ENCODE measurements around the gene COMP. TPM values are rescaled to one million over a fixed set of nuclear protein-coding genes. Genes with fewer than 3 reads are reported as not detected.

Gene COMP
- total and polyA plus RNA-seq, 10 donors = 0.04 to 1.0 (median 0.13) TPM; not detected in 7

DNA sequence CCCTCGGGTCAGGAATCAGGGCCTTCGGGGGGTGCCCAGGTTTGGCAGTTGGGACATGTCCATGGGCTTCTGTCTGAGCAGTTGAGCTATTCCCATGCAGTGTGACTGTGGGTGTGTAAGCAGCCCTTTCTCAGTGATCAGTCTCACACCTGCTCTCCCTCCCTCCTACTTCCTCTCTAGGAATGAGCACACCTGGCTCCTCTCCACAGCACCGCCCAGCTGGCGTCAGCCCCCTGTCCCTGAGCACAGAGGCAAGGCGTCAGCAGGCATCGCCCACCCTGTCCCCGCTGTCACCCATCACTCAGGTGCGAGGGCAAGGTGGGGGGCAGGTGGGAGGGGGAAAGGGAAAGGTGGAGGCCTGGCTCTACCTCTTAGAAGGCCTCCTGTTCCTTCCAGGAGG lies 25.9 kb downstream of the COMP start:
- H3K4me1 ChIP-seq = peaks cover 0 to 12% (median 6%) of the 10 kb centered on the region in 6 donors
- DNase-seq = no peak
- intact Hi-C loops (cut with DNase I; ENCODE audit: low total_unique reads) = no loop called here
- no peaks in the 10 kb centered on the region for H3K9me3 ChIP-seq
- no peak overlapping the region for H3K27ac ChIP-seq
- TF ChIP-seq POLR2AphosphoS5 (IDR thresholded peaks at IDR 0.05) = peak in 1 of 3 donors; percentile 39
- TF ChIP-seq, protein P1, sequence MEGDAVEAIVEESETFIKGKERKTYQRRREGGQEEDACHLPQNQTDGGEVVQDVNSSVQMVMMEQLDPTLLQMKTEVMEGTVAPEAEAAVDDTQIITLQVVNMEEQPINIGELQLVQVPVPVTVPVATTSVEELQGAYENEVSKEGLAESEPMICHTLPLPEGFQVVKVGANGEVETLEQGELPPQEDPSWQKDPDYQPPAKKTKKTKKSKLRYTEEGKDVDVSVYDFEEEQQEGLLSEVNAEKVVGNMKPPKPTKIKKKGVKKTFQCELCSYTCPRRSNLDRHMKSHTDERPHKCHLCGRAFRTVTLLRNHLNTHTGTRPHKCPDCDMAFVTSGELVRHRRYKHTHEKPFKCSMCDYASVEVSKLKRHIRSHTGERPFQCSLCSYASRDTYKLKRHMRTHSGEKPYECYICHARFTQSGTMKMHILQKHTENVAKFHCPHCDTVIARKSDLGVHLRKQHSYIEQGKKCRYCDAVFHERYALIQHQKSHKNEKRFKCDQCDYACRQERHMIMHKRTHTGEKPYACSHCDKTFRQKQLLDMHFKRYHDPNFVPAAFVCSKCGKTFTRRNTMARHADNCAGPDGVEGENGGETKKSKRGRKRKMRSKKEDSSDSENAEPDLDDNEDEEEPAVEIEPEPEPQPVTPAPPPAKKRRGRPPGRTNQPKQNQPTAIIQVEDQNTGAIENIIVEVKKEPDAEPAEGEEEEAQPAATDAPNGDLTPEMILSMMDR (IDR thresholded peaks at IDR 0.05 in 8 of 11, conservative IDR thresholded peaks at IDR 0.05 in 3 of 11) = no peak
- TF ChIP-seq POLR2A (IDR thresholded peaks at IDR 0.05) = no peak
- no peaks in the 10 kb centered on the region for H3K27me3 ChIP-seq (replicated peaks in 1 of 7)
- no peak overlapping the region for H3K4me3 ChIP-seq
- peaks cover 0 to 17% (median 0%) of the 10 kb centered on the region in 6 donors for H3K36me3 ChIP-seq
- WGBS, 5 donors = 81 to 94% (median 84%) methylated on average over 3 to 8 of the region's 8 CpGs

DNA sequence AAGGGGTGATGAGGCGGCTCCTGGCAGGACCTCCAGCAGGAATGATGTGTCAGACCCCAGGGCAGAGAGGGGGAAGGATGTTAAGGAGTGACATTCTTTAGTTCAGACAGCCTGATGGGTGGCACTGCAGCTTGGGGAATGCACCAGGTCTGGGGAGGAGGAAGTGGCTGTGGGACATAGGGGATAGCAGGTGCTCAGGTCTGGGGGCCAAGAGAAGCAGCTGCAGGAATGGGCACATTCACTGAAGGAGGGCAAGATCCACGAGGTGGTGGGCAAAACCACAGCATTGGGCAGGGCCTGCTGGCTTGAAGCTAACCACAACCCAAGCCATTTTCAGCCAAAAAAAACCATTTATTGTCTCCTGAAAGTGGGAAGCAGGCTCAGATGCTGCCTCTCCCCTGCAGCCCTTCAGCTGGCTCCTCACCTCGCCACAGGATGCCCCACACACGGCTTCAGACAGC lies 26.5 kb downstream of the COMP start:
- 41 to 56% (median 53%) methylated on average over 3 to 4 of the region's 4 CpGs for WGBS, 5 donors
- intact Hi-C loops (cut with DNase I; ENCODE audit: low total_unique reads) = no loop called here
- no peak for TF ChIP-seq POLR2A (IDR thresholded peaks at IDR 0.05)
- TF ChIP-seq POLR2AphosphoS5 (IDR thresholded peaks at IDR 0.05) = no peak
- TF ChIP-seq, protein P1 (IDR thresholded peaks at IDR 0.05 in 8 of 11, conservative IDR thresholded peaks at IDR 0.05 in 3 of 11) = no peak
- no peak overlapping the region for H3K27ac ChIP-seq
- no peak overlapping the region for H3K4me3 ChIP-seq
- peaks cover 0 to 17% (median 0%) of the 10 kb centered on the region in 6 donors for H3K36me3 ChIP-seq
- peaks cover 0 to 12% (median 6%) of the 10 kb centered on the region in 6 donors for H3K4me1 ChIP-seq
- H3K27me3 ChIP-seq (replicated peaks in 1 of 7) = no peaks in the 10 kb centered on the region
- DNase-seq = no peak
- no peaks in the 10 kb centered on the region for H3K9me3 ChIP-seq

DNA sequence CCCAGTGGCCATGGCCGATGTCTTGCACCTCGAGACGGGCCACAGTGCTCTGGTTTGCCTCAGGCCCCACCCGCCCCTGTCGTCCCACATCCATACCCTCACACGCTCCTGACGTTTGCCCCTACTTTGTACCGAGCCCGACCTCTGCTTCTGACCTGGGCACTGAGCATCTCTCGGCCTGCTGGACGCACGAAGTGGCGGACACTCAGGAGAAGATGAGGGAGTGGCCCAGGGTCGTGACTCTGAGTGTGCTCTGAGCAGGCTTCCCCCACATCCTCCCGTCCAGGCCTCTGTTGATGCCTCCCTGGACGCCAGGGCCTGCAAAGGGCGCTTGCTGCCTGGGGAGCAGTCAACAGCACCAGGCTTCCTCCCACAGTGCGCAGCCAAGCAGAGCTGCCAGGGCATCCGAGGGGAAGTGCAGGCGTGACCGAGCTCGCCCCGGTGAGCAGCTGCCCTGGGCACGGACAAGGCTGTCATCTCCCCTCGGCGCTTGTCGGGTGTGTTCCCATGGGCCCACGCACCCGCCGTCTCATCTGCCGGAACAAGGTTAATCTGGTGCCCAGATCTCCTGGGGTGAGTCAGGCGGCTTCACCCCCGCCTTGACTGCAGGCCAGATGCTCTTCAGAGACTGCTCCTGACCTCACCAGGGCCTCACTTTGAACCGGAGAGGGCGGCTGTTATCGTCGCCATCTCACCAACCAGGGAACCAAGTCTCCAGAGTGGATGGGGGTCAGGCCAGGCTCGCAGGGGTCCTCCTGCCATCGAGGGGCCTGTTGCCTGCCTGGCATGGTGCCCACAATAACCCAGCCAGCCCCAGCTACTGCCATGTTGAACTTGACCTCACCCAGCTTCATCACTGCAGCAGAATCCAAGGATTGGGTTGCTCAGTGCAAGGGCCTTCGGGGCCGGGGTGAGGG lies 27.2 kb downstream of the COMP start:
- Histone ChIP-seq H3K4me3 (no peak overlapping the region), H3K9me3 (no peaks in the 10 kb centered on the region), H3K36me3 (peaks cover 0 to 11% (median 0%) of the 10 kb centered on the region in 6 donors), H3K27me3 (replicated peaks in 1 of 7) (no peaks in the 10 kb centered on the region), H3K4me1 (peaks cover 0 to 12% (median 6%) of the 10 kb centered on the region in 6 donors), H3K27ac (no peak overlapping the region)
- WGBS, 5 donors = 88 to 93% (median 91%) methylated on average over 31 to 41 of the region's 41 CpGs
- no peak for DNase-seq
- TF ChIP-seq POLR2AphosphoS5 (IDR thresholded peaks at IDR 0.05) (peak in 2 of 3 donors; percentile 19 to 61), POLR2A (IDR thresholded peaks at IDR 0.05) (no peak)
- intact Hi-C loops (cut with DNase I; ENCODE audit: low total_unique reads) = no loop called here

DNA sequence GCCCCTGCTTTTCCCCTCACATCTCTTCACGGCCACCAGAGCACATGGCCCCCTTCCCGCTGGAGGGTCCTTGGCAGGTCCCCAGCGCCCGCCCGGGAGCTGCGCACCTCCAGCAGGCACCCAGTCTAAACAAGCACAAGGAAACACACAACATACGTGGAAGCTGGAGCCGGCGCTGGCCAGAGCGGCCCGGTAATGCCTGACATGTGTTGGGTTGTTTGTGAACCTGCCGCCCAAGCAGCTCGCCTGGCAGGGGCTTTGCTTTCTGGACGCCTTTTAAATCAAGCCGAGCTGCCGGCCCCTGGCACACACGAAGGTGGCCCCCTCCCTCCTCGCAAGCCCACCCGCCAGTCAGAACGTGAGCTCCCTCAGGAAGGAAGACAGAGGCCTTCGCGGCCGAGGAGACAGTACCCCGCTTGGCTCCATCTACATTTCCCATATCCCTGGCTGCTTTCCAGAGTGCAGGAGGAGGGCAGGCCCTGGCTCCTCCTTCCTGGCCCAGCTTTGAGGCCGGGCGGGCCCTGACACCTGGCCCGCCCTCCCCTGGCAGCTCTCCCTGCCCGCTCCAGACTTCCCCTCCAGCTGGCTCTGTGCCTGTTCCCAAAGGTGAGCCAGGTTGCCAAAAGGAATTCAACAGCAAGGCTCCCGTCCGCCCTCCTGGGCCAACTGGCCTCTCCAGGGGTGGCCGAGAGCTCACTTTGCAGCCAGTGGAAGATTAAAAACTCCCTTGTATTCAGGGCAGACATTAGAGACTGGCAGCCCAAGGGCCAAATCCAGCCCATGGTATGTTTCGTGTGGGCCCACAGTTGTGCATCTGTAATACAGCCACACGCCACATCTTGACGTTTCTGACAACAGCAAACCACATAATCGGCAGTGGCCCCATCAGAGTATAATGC lies 28.7 kb downstream of the COMP start:
- Histone ChIP-seq H3K27ac (no peak overlapping the region), H3K27me3 (replicated peaks in 1 of 7) (no peaks in the 10 kb centered on the region), H3K36me3 (peaks cover 0 to 5% (median 0%) of the 10 kb centered on the region in 6 donors), H3K4me1 (peaks cover 0 to 12% (median 6%) of the 10 kb centered on the region in 6 donors), H3K9me3 (no peaks in the 10 kb centered on the region), H3K4me3 (no peak overlapping the region)
- WGBS, 5 donors = 52 to 73% (median 60%) methylated on average over 27 to 35 of the region's 35 CpGs
- intact Hi-C loops (cut with DNase I; ENCODE audit: low total_unique reads) = no loop called here
- TF ChIP-seq POLR2A (IDR thresholded peaks at IDR 0.05) = no peak
- peak in 2 of 3 donors; percentile 41 to 46 for TF ChIP-seq POLR2AphosphoS5 (IDR thresholded peaks at IDR 0.05)
- TF ChIP-seq, protein P1 (IDR thresholded peaks at IDR 0.05 in 8 of 11, conservative IDR thresholded peaks at IDR 0.05 in 3 of 11) = no peak
- DNase-seq = no peak
